PFSK-1 (cell line): ENCODE data around the gene FBXO48.

Experiments
- FOXP2 ChIP-seq: optimal IDR thresholded peaks from 2 replicates; pipeline ENCODE3; 2011; ENCODE audit warnings: borderline replicate concordance, control low read depth, inconsistent platforms; ENCODE audit not compliant: insufficient read depth; ENCODE audit errors: extremely low read length, extremely low read depth
- POLR2AphosphoS5 ChIP-seq: IDR thresholded peaks from 2 replicates; pipeline ENCODE4 v1.6.1; 2012; ENCODE audit warnings: low read depth, mild to moderate bottlenecking, control low read depth, low read length, moderate library complexity
- REST ChIP-seq, 2 experiments: IDR thresholded peaks; 2 replicates each; pipeline versions ENCODE4 v1.6.1 to v1.8.0; 2011 to 2012; ENCODE audit warnings: low read depth in 2 of 2, low read length in 2 of 2, control low read depth in 1 of 2, inconsistent platforms in 1 of 2, mild to moderate bottlenecking in 1 of 2, moderate library complexity in 1 of 2; ENCODE audit not compliant: insufficient read depth in 1 of 2
- SIN3A ChIP-seq: IDR thresholded peaks from 2 replicates; pipeline ENCODE4 v1.6.1; 2012; ENCODE audit warnings: mild to moderate bottlenecking, low read length, moderate library complexity, borderline replicate concordance; ENCODE audit not compliant: insufficient read depth
- TAF1 ChIP-seq: IDR thresholded peaks from 2 replicates; pipeline ENCODE4 v1.6.1; 2012; ENCODE audit warnings: low read length, control low read depth, borderline replicate concordance; ENCODE audit not compliant: insufficient read depth

The FBXO48 gene

GRCh38 chr2:68425503-68425902 lies 41.6 kb downstream of the FBXO48 start:
- TF ChIP-seq REST (IDR thresholded peaks at IDR 0.05; ENCODE audit: insufficient read depth in 1 of 2, low read depth in 2 of 2, low read length in 2 of 2) (no peak), FOXP2 (no peak), POLR2AphosphoS5 (no peak), SIN3A (no peak), TAF1 (no peak)

DNA sequence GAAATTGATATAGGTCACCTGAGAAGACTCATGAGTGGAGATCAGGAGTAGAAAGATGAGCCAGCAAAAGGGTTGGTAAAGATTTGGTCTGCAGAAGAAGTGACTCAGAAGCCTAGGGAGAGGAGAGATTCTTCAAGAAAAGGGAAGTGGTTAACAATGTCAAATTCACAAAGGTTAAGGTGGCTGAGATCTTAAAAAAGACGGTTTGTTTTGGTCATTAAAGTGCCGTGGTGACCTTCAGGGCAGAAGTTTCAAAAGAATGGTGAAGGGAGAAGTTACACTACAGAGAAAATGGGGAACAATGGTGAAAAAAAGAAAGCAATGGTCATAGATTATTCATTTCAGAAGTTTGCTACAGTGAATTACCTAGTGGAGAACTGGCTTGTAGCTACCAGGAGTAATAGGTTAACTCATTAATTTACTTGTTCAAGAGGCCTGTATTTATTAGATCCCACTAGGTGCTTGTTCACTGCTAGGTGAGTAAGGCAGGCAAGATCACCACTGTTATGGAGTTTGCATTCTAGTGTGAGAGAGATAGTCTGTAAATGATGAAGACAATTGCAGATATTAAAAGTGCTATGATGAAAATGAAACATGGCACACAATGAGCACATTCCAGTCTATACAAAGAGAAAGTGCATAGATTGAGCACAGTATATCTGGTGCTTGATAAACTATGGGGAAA lies 43.0 kb downstream of the FBXO48 start:
- TF ChIP-seq TAF1 (no peak), FOXP2 (no peak), POLR2AphosphoS5 (no peak), REST (IDR thresholded peaks at IDR 0.05; ENCODE audit: insufficient read depth in 1 of 2, low read depth in 2 of 2, low read length in 2 of 2) (no peak), SIN3A (no peak)

GRCh38 chr2:68420254-68420910 lies 46.7 kb downstream of the FBXO48 start:
- TF ChIP-seq FOXP2: no peak

- TF ChIP-seq FOXP2: no peak
- TF ChIP-seq REST (IDR thresholded peaks at IDR 0.05; ENCODE audit: insufficient read depth in 1 of 2, low read depth in 2 of 2, low read length in 2 of 2): no peak
- TF ChIP-seq POLR2AphosphoS5: no peak
Measured at GRCh38 chr2:68418855-68419254, 48.2 kb downstream of the FBXO48 start.

GRCh38 chr2:68418419-68418818 lies 48.7 kb downstream of the FBXO48 start:
- no peak for TF ChIP-seq REST (IDR thresholded peaks at IDR 0.05; ENCODE audit: insufficient read depth in 1 of 2, low read depth in 2 of 2, low read length in 2 of 2)
- no peak for TF ChIP-seq SIN3A
- TF ChIP-seq POLR2AphosphoS5: no peak
- TF ChIP-seq FOXP2: no peak
- no peak for TF ChIP-seq TAF1
